ENCODE results near the gene FAM222A. TPM values are rescaled to one million over a fixed set of nuclear protein-coding genes. Genes with fewer than 3 reads are reported as not detected.
A peak's percentile ranks its signal among the peaks of the same experiment; 100 is the strongest.

The FAM222A gene
- total RNA-seq, 1 experiment from 2014 or later: 2.8 TPM

- Mint-ChIP-seq H3K4me3 (no peak overlapping the region), H3K27ac (peak overlapping the region in 2 of 3 experiments; percentile 77 to 92; a peak in 4 of 7 replicates), H3K4me1 (peaks cover 17 to 28% of the 10 kb centered on the region in 2 experiments), H3K36me3 (ENCODE audit: insufficient read depth in 1 of 3, low read depth in 3 of 3) (no peaks in the 10 kb centered on the region; a peak in 1 of 7 replicates), H3K27me3 (ENCODE audit: low read depth) (no peaks in the 10 kb centered on the region; the same call in 1 of the 2 replicates), H3K9me3 (no peaks in the 10 kb centered on the region; a peak in 1 of 5 replicates)
- Histone ChIP-seq H3K14ac (ENCODE audit: insufficient read depth, low read length) (no peak overlapping the region), H3K18ac (ENCODE audit: insufficient read length, low read depth, low read length) (no peak overlapping the region), H4K8ac (replicated peaks; ENCODE audit: insufficient read length, low read depth, low read length) (no peak overlapping the region), H3K79me1 (ENCODE audit: insufficient read depth, low read depth, low read length, poor library complexity, severe bottlenecking) (no peaks in the 10 kb centered on the region), H2BK12ac (ENCODE audit: insufficient read length, low read depth, low read length) (no peak overlapping the region), H2BK15ac (ENCODE audit: low read depth, low read length) (no peak overlapping the region), H3K23ac (ENCODE audit: insufficient read length, low read depth, low read length) (no peak overlapping the region), H3K79me2 (ENCODE audit: insufficient read depth, low read length) (no peaks in the 10 kb centered on the region), H3K56ac (ENCODE audit: insufficient read length, low read depth, low read length) (no peak overlapping the region), H2BK5ac (ENCODE audit: insufficient read length, low read length) (no peak overlapping the region), H4K5ac (ENCODE audit: insufficient read length, low read depth, low read length) (no peak overlapping the region), H2AFZ (ENCODE audit: low read length) (no peak overlapping the region), H3K4me2 (ENCODE audit: insufficient read depth, insufficient read length, low read length) (no peak overlapping the region), H3K27ac (ENCODE audit: insufficient read length, low read depth, low read length) (no peak overlapping the region), H2BK120ac (ENCODE audit: low read depth, low read length, poor library complexity, severe bottlenecking) (no peak overlapping the region), H3K4ac (ENCODE audit: low read depth, low read length) (no peak overlapping the region), H3K9ac (ENCODE audit: extremely low read depth, insufficient read length, low read length) (no peak overlapping the region), H3K9me3 (ENCODE audit: control insufficient read depth, low read depth, low read length) (no peaks in the 10 kb centered on the region), H4K20me1 (ENCODE audit: control insufficient read depth, insufficient read depth, insufficient read length) (no peaks in the 10 kb centered on the region), H3K23me2 (ENCODE audit: insufficient read length, low read depth, low read length, poor library complexity, severe bottlenecking) (no peaks in the 10 kb centered on the region), H3T11ph (ENCODE audit: low read length) (no peak overlapping the region), H3K4me1 (ENCODE audit: insufficient read depth, low read length) (no peaks in the 10 kb centered on the region), H2AK5ac (ENCODE audit: insufficient read length, low read length) (no peak overlapping the region), H4K91ac (ENCODE audit: insufficient read length, low read depth, low read length) (no peak overlapping the region), H3K27me3 (ENCODE audit: insufficient read depth, low read length) (no peaks in the 10 kb centered on the region), H2BK20ac (ENCODE audit: low read depth, low read length, poor library complexity, severe bottlenecking) (no peak overlapping the region)
- DNase-seq: peak; percentile 23
- TF ChIP-seq CTCF (conservative IDR thresholded peaks at IDR 0.05): no peak
- WGBS (ENCODE audit: extremely low coverage, insufficient read length, low lambda C conversion rate): no CpG with 5 or more reads among the region's 12 CpGs
Observed at GRCh38 chr12:109762071-109762672, 48.5 kb downstream of the FAM222A start.

All from H9 (cell line).